Glomerular visceral epithelial cell (primary cell): Measurements from ENCODE around the gene TNNC1.

Source experiments
- DNase-seq: peaks from one replicate; pipeline ENCODE4 v3.0.0-alpha.2; 2016; ENCODE audit errors: extremely low spot score

Gene TNNC1

DNA sequence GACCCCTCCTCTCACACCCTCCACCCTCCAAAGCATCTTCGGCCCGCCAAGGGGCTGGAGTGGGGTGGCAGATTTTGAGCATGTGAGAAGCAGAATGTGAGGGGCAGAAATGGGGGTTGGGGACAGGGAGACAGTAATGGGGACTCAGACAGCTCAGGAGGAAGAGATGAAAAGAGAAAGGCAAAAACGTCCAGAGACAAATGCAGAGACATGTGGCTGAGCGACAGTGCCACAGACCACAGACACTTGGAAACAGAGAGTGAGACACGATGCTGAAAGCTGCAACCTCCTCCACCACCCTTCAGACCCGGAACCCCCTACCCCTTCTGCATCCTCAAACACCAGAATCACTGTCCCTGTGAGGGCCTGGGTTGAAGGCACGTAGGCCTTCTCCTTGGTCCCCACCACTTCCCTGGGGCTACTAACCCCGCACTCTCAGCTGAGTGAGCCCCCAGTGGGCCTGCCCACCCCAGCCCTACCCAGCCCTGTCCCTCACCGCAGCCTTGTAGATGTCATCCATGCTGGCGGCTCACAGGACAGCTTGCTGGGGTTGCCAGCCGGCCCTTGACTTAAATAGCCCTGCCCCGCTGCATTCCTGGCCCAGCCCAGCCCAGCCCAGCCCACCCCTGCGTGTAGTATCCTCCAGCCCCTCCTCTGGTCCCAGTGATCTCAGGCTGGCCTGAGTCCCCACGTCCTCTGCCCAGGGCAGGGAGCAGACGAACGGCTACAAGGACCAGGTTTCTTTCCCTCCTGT is at the start of gene TNNC1:
TSS of gene TNNC1 (minus strand) at position 546 of the 754 bp plus-strand sequence. CDS start at position 520, 26 bp downstream.
- no peak for DNase-seq

DNA sequence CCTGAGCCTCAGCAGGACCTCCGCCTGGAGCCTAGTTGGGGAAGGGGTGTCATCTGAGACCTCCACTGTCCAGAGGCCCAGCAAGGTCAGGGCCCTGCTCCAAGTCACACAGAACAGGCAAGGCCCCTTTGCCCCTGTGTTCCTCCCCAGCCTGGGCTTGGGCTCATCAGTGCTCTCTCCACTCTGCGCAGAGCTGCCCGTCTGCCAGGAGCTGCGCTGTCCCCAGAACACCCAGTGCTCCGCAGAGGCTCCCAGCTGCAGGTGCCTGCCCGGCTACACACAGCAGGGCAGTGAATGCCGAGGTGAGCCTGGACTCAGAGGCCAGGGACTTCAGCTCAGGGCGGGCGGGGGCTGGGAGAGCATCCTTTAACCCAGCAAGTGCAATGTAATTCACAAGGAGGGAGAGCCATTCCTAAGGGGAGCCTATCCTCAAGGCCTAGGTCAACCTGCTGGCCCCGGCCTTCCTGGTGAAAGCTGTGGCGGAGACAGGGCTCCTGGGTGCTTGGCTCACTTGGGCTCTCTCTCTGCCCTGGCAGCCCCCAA is 49.0 kb upstream of the TNNC1 start:
- no peak for DNase-seq

DNA sequence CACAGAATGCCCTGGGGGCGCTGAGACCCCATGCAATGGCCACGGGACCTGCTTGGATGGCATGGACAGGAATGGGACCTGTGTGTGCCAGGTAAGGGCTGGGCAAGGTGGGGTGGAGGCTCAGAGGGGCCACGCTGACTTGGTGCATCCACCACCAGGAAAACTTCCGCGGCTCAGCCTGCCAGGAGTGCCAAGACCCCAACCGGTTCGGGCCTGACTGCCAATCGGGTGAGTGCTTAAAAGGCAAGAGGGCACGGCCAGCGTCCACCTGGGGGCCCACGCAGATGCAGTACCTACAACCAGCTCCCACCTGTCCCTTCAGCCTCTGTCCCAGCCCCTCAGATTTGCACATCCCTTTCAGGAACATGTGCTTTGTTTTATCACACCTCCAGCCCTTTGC is 48.2 kb upstream of the TNNC1 start:
- no peak for DNase-seq

DNA sequence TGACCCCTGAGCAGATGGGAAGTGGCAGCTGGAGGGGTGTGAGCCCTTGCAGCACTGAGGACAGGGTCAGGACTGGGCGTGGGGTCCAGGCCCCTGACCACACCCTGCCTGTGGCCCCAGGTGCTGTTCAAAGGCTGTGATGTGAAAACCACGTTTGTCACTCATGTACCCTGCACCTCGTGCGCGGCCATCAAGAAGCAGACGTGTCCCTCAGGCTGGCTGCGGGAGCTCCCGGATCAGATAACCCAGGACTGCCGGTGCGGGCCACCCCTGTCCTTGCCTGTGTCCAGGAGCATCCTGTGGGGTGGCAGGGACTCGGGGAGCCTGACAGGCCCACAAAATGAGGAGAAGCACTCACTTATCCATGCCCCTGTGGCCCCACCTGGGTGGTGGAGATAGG is 47.2 kb upstream of the TNNC1 start:
- DNase-seq, result no peak

DNA sequence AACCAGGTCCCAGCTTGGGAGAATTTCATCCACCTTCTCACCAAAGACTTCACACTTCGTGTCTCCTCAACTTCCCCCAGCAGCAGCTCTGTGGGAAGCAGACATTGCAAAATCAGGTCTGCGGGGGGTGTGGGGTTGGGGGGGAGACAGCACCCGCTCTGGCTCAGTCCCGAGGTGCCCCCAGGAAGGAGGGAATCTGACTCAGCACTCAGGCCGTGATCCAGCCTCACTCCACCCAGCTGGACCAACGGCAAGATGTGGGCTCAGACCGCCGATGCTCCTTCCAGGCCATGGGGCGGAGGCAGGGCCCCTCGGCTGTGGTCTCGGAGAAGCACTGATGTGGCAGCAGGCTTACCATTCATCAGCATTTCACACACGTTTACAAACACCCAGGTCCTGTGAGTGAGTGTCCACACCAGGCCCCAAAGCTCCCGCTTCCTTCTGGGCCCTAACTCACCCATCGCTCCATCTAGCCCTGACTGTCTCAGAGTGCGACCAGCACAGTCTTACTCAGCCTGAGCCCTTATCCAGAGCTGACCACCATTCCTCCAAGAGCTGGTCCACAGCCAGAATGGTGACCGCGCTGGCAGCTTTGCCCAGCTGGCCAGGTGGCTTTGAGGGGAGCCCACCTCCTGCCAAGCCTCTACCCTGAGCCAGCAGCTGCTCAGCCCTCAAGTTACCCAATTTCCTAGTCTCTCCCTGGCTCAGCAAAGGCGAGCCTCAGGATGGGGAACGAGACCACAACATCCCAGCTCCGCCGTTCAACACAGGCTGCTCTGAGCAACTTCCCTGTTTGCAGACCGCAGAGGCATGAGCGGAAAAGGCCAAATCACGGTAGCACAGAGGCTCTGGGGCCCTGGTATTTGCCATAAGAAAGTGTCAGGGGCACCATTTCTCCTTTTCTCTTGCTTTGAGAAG is 44.6 kb upstream of the TNNC1 start:
- peak; percentile 17 for DNase-seq

DNA sequence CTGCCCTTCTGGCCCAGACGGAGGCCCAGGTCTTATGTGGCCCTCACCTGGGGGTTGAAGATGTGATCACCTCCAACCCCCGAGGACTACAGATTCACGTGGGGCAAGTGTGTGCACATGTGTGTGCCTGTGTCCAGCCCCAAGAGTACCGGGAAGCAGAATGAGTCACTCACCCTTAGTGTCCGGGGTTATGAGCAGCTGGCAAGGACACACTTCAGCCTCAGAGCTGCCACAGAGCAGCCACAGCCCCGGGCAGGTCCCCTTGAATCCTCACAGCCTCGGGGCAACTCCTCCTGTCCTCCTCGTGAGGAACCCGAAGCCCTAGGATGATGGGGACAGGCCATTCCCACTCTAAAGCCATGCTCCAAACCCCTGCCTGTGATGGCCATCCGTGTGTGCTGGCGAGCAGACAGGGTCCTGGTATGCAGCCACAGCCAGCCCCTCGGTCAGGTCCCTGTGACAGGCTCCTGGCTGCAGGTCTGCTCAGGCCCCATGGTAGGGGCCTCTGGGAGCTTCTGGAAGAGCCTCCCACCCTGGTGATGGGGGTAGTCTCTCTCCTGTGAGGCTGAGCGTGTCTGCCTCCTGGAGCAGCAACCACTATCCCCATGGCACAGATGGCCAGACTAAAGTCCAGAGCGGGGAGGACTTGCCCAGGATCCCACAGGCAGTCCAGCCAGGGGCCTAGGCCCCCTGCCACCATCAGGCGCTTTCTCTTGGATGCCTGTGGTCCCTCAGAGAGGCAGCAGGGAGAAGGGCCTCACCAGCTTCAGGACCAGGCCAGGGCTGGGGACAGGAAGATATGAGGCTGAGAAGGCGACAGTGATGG is 42.1 kb upstream of the TNNC1 start:
- DNase-seq, result peak; percentile 62

DNA sequence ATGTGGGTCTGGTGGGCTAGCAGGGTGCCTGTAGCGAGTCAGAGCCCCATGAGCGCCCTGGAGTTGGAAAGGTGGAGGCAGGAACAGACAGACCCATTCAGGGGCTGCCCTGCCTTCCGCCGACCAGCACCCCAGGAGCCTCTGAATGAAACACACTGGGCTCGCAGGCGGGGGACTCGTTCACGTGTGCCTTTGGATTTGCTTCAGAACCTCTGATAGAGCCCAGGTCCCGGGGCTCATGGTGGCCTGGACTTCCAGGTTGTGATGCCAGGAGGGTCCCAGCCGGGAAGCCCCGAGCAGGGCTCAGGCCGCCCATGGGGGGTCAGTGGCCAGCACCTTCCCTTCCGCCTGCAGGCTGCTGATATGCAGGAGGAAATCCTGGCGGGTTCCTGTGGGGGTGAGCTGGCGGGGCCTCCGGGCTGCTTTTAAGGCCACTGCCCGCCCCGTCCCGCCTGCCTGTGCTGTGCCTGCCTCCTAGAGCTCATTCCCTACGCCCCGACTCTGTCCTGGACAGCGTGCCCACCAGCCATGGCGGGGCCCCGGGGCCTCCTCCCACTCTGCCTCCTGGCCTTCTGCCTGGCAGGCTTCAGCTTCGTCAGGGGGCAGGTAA is 41.1 kb upstream of the TNNC1 start, which contains the start of gene STAB1:
TSS of gene STAB1 (plus strand) at position 453 of the 610 bp plus-strand sequence. CDS start at position 529, 76 bp downstream.
- no peak for DNase-seq

DNA sequence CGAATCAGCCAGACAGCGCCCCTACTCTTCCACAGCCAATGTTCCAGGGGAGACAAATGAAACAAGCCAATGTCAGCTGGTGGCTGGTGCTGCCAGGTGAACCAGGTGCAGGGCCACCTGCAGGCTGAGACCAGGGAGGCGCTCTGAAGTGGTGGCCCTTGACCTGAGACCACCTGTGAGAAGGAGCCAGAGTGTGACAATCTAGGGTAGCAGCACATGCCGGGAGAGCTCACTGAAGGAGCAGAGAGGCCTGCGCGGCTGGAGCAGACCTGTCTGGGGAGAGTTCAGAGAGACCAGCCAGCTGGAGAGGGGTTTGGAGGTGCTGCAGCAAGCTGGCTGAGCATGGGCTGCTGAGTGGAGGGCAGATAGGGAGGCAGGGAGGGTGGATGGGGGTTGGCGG is 40.6 kb upstream of the TNNC1 start:
- no peak for DNase-seq

DNA sequence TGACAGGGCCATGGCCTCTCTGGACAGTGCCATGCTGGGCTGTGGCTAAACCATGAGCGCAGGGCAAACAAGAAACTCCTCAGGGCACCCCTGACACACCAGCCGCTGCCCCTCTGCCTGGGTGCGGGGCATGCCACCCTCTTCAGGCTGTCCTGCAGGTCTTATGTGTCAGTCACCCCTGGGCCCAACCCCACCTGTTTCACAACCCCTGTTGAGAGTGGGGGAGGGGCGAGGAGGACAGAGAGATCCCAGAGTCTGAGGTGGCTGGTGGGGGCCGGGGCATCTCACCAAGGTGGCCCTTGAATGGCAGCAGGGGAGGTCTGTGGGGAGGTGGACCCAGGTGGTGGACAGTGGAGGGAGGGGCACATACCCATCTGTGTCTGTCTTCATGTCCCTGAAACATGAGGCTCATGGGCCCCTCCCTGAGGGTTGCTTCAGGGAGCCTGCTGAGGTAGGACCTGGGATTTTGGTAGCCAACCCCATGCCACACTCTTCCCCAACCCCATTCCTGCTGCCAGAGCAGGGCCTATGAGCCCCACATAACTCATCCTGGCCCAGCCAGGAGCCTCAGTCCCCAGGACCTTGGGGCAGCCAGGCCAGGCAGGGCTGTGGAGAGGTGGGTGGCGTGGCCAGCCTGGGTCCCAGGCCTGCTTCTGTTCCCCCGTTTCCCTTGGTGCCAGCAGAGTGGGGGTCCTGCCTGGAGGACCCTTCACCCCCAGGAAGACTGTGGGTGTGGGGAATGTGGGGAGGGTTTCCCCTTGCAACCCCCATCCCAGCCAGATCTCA is 39.6 kb upstream of the TNNC1 start:
- no peak for DNase-seq

DNA sequence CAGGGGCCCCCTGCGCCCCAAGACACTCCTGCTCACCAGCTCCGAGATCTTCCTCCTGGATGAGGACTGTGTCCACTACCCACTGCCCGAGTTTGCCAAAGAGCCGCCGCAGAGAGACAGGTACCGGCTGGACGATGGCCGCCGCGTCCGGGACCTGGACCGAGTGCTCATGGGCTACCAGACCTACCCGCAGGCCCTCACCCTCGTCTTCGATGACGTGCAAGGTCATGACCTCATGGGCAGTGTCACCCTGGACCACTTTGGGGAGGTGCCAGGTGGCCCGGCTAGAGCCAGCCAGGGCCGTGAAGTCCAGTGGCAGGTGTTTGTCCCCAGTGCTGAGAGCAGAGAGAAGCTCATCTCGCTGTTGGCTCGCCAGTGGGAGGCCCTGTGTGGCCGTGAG is 38.2 kb upstream of the TNNC1 start:
- DNase-seq, result no peak

DNA sequence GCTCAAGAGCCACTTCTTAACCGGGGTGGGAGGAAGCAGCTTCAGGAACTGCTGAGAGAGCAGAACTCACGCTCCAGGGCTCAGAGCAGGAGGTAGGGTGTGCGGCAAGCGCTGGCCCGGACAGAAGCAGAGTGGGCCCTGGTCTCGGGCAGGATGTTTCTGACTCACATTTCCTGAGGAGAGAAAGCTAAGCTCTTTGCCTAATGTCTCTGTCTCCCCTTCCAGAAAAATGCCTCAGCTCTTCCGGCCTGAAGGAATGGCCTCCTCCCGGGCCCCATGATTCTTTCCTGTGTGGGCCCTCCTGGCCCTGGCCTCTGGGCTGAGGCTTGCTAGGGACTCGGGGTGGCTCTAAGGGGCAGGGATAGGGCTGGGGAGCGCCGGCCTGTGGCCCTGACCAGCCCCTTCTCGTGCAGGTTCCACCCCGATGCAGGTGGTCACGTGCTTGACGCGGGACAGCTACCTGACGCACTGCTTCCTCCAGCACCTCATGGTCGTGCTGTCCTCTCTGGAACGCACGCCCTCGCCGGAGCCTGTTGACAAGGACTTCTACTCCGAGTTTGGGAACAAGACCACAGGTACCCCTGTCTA is 37.2 kb upstream of the TNNC1 start:
- peak; percentile 45 for DNase-seq

DNA sequence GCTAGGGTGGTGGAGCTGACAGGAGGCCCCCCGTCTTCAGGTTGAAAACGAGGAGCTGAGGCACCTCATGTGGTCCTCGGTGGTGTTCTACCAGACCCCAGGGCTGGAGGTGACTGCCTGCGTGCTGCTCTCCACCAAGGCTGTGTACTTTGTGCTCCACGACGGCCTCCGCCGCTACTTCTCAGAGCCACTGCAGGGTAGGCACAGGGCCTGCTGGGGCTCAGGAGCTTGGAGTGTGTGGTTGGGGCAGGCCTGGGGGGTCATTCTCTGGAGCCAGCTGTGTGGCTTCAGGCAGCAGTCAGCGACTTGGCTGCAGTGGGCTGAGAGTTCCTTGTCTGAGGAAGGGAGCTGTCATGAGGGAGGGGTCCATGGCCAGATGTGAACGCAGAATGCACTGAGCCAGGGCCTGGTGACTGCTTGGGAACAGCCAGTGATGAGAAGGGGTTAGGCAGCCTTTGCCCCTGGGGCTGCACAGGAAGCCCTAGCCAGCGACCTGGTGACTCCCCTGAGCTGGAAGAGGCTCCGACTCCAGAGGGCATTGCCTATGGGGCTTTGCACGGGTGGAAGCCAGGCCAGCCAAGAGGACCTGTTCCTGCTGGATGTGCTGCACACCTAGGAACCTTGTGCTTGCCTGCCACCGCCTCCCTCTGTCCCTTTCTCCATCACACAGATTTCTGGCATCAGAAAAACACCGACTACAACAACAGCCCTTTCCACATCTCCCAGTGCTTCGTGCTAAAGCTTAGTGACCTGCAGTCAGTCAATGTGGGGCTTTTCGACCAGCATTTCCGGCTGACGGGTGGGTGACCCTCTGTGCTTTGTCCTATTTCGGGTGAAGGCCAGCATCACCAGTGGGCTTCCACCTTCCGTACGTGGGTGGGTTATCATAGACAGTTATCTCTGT is 36.4 kb upstream of the TNNC1 start:
- no peak for DNase-seq

DNA sequence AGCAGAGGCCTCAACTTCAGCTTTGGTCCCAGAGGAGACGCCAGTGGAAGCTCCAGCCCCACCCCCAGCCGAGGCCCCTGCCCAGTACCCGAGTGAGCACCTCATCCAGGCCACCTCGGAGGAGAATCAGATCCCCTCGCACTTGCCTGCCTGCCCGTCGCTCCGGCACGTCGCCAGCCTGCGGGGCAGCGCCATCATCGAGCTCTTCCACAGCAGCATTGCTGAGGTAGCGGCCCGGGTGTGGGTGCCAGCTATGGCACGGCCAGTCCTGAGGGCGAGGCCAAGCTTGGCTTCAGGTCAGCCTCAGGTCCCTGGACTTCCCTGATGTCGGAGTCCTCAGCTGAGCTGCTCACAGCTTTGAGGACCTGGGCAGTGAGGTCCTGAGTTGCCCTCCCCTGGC is 35.6 kb upstream of the TNNC1 start:
- no peak for DNase-seq

DNA sequence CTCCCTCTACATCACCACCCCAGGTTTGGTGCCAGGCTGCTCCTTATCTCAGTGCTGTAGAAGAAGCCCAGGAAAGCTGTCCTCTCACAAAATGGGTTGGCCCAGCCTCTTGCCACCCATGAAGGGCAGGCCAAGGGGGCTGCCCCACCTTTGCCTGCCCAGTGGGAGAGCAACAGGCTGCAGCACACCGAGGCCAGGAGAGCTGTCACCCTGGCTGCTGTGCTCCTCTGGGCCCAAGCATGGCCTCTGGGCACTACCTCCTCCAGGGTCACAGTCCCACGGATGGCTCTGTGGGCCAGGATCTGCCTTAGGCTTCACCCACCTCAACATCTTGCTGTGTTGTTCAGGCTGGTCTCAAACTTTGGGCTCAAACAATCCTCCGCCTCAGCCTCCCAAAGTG is 34.9 kb upstream of the TNNC1 start:
- no peak for DNase-seq

DNA sequence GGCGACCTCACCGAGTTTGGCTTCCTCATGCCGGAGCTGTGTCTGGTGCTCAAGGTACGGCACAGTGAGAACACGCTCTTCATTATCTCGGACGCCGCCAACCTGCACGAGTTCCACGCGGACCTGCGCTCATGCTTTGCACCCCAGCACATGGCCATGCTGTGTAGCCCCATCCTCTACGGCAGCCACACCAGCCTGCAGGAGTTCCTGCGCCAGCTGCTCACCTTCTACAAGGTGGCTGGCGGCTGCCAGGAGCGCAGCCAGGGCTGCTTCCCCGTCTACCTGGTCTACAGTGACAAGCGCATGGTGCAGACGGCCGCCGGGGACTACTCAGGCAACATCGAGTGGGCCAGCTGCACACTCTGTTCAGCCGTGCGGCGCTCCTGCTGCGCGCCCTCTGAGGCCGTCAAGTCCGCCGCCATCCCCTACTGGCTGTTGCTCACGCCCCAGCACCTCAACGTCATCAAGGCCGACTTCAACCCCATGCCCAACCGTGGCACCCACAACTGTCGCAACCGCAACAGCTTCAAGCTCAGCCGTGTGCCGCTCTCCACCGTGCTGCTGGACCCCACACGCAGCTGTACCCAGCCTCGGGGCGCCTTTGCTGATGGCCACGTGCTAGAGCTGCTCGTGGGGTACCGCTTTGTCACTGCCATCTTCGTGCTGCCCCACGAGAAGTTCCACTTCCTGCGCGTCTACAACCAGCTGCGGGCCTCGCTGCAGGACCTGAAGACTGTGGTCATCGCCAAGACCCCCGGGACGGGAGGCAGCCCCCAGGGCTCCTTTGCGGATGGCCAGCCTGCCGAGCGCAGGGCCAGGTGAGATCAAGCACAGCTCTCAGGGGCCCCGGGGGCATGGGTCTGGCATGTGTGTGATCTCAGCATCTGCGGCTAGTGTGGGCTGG is 34.2 kb upstream of the TNNC1 start:
- no peak for DNase-seq

DNA sequence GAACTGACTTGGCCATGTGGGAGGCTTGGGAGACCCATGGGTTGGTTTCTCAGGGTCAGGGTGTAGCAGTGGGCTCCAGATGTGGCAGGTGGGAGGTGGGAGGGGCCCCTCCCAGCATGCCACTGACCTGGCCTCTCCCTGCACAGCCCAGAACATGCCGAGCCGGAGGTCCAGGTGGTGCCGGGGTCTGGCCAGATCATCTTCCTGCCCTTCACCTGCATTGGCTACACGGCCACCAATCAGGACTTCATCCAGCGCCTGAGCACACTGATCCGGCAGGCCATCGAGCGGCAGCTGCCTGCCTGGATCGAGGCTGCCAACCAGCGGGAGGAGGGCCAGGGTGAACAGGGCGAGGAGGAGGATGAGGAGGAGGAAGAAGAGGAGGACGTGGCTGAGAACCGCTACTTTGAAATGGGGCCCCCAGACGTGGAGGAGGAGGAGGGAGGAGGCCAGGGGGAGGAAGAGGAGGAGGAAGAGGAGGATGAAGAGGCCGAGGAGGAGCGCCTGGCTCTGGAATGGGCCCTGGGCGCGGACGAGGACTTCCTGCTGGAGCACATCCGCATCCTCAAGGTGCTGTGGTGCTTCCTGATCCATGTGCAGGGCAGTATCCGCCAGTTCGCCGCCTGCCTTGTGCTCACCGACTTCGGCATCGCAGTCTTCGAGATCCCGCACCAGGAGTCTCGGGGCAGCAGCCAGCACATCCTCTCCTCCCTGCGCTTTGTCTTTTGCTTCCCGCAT is 33.4 kb upstream of the TNNC1 start:
- no peak for DNase-seq
